OCI-LY7 (cell line): ENCODE results near the gene MEOX1.

Source experiments
- CTCF ChIP-seq: fragments of 200-600 bp; sonication (generic); conservative IDR thresholded peaks from 2 replicates; pipeline ENCODE4 v1.5.1; 2014; ENCODE audit warnings: mild to moderate bottlenecking, antibody characterized with exemption, low read length, moderate library complexity, mixed read lengths
- EZH2phosphoT487 ChIP-seq: fragments of 200-600 bp; sonication (generic); IDR thresholded peaks from 2 replicates; pipeline ENCODE4 v1.6.1; 2018; ENCODE audit warnings: low read depth, borderline replicate concordance, mild to moderate bottlenecking, mixed run types, antibody characterized with exemption, low read length, moderate library complexity, mixed read lengths

- TF ChIP-seq CTCF (no peak), EZH2phosphoT487 (no peak)
These were observed 43.4 kb downstream of the MEOX1 start for GRCh38 chr17:43618276-43618675.
